Activated T-helper 17 cell treated with anti-CD3 and anti-CD28 coated beads, Interleukin-2, amount 50 U/mL, for 72 hours (primary cell): Measurements from ENCODE around the gene MPZL1. TPM values are rescaled to one million over a fixed set of nuclear protein-coding genes. Genes with fewer than 3 reads are reported as not detected.
A peak's percentile ranks its signal among the peaks of the same experiment; 100 is the strongest.

Experiments
- ATAC-seq: fragments of 150-1000 bp; cut with Tn5 transposase; replicated peaks from 2 replicates; pipeline ENCODE4 v1.10.0; 2021; ENCODE audit warnings: mild to moderate bottlenecking, moderate library complexity
- H3K27ac Mint-ChIP-seq: one replicate; pipeline ENCODE4 v1.8.0; 2022; ENCODE audit warnings: mixed read lengths
- H3K27me3 Mint-ChIP-seq: one replicate; pipeline ENCODE4 v1.8.0; 2022; ENCODE audit warnings: mixed read lengths
- H3K36me3 Mint-ChIP-seq: one replicate; pipeline ENCODE4 v1.8.0; 2022; ENCODE audit warnings: low read depth, mild to moderate bottlenecking, mixed read lengths
- H3K4me1 Mint-ChIP-seq: one replicate; pipeline ENCODE4 v1.8.0; 2022; ENCODE audit warnings: mixed read lengths
- H3K4me3 Mint-ChIP-seq: one replicate; pipeline ENCODE4 v1.8.0; 2022; ENCODE audit warnings: mild to moderate bottlenecking, mixed read lengths
- H3K9me3 Mint-ChIP-seq: one replicate; pipeline ENCODE4 v1.8.0; 2022; ENCODE audit warnings: mixed read lengths
- total RNA-seq, 2 donors: library from RNA; stranded (reverse); gene quantifications; one replicate each; pipeline ENCODE4 v1.2.3, GENCODE V29; 2022

MPZL1 gene
- total RNA-seq, 2 donors from 2014 or later: 24.4 to 27.0 TPM

DNA sequence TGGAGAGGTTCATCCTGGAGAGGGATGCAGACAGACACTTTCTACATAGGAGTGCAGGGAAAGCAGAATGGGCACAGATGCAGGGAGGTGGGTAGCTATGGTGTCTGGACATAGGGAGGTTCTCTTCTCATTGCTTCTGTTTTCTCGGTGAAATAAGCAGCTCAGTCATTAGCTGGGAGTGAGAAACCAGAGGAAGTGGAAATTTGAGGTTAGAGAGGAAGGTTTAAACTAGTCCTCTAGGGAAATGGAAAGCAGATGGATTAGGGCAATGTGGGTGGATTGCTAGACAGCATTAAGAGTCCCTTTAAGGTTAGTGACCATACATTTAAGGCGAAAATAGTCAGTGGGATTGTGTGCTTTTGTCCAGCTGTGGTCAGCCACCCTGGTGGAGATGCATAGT is 39.6 kb downstream of the MPZL1 start:
- ATAC-seq: no peak
- Mint-ChIP-seq H3K27ac (peak overlapping the region; percentile 2), H3K9me3 (no peaks in the 10 kb centered on the region), H3K4me3 (no peak overlapping the region), H3K36me3 (no peaks in the 10 kb centered on the region), H3K4me1 (peaks cover 19% of the 10 kb centered on the region), H3K27me3 (no peaks in the 10 kb centered on the region)

DNA sequence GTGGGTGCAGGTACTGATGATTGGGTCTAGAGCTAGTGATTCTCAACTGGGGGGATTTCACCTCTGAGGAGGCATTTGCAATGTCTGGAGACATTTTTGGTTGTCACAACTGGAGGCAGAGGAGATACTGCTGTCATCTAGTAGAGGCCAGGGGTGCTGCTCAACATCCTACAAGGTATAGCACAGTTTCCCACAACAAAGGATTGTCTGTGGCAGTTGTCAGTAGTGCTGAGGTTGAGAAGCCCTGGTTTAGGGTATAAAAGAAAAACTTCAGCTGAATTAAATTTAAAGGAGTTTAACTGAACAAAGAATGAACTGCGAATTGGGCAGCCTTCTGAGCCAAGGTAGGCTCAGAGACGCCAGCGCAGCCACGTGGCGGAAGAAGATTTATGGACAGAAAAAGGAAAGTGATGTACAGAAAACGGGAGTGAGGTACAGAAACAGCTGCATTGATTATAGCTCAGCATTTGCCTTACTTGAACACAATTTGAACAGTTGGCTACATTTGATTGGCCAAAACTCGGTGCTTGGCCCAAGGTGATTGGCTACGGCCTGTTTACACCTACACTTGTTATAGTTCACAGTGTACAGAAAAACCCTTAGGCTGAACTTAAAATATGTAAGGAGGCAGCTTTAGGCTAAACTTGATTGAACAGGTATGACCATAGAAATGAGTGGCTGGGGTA is 40.4 kb downstream of the MPZL1 start:
- peaks cover 19% of the 10 kb centered on the region for H3K4me1 Mint-ChIP-seq
- no peaks in the 10 kb centered on the region for H3K27me3 Mint-ChIP-seq
- H3K36me3 Mint-ChIP-seq: no peaks in the 10 kb centered on the region
- H3K4me3 Mint-ChIP-seq: no peak overlapping the region
- H3K27ac Mint-ChIP-seq: peak overlapping the region; percentile 2
- ATAC-seq: peak; percentile 21
- no peaks in the 10 kb centered on the region for H3K9me3 Mint-ChIP-seq

DNA sequence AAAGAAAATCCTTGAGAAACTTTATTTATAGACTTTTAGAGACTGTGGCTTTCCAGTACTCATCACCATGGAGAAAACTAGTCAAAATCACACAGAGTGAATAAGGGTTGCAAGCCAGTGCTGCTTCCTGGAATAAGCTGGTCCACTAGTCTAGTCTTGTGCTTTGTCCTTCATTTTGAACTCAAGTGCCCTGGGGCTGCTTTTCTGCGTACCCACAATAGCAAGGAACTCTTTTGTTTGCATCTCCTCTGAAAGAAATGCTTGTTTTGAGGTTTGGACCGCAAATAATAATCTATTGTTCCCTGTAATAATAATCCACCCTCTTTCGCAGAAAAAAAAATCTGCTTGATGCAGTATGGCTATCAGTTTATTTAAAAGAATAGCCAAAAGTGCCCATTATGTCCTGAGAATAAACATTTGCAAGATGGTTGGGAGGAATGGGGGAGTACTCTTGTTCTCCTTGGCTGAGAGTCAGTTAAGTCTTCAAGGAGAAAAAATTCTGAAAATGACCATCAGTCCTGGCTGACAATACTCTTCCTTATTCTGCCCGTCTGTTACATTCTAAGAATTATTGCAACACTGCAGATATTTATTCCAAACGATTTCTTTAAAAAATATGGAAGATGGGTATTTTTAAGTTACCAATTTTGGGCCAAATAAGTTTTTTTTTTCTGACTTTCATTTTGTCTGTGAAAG is 41.9 kb downstream of the MPZL1 start:
- H3K4me1 Mint-ChIP-seq: peaks cover 19% of the 10 kb centered on the region
- ATAC-seq: no peak

DNA sequence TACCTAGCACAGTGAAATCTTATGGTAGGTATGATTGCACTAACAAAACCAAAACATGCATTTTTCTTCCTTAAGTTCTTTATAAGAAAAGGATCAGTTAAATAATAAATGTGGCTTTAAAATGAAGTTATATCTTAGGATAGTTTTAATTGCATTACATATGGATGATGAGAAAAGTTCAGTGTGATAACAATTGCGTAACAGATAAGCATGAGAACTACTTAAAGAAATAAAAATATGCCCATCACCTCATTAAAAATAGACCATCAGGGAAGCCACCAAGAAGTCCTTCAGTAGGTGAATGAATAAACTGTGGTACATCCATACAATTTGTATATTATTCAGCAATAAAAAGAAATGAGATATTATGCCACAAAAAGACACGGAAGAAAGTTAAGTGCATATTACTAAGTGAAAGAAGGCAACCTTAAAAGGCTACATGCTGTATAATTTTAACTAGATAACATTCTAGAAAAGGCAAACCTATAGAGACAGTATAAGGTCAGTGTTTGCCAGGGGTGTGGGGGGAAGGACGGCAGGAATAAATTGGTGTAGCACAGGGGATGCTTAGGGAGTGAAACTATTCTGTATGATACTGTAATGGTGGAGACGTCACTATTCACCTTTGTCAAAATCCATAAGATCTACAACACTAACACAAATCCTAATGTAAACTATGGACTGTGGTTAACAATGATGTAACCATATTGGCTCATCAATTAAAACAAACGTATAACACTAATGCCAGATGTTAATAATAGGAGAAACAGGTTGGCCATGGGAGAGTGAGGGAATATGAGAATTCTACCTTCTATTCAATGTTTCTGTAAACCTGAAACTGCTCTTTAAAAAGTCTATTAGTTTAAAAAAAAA is 42.9 kb downstream of the MPZL1 start:
- no peaks in the 10 kb centered on the region for H3K27me3 Mint-ChIP-seq
- H3K27ac Mint-ChIP-seq: no peak overlapping the region
- no peak overlapping the region for H3K4me3 Mint-ChIP-seq
- H3K4me1 Mint-ChIP-seq: peaks cover 19% of the 10 kb centered on the region
- no peak for ATAC-seq
- peaks cover 18% of the 10 kb centered on the region for H3K36me3 Mint-ChIP-seq
- H3K9me3 Mint-ChIP-seq: no peaks in the 10 kb centered on the region

More for the DNA sequence above, 41.9 kb downstream of the MPZL1 start:
- H3K27me3 Mint-ChIP-seq: no peaks in the 10 kb centered on the region
- H3K9me3 Mint-ChIP-seq: no peaks in the 10 kb centered on the region
- H3K36me3 Mint-ChIP-seq: peaks cover 11% of the 10 kb centered on the region
- H3K27ac Mint-ChIP-seq: no peak overlapping the region
- H3K4me3 Mint-ChIP-seq: no peak overlapping the region

DNA sequence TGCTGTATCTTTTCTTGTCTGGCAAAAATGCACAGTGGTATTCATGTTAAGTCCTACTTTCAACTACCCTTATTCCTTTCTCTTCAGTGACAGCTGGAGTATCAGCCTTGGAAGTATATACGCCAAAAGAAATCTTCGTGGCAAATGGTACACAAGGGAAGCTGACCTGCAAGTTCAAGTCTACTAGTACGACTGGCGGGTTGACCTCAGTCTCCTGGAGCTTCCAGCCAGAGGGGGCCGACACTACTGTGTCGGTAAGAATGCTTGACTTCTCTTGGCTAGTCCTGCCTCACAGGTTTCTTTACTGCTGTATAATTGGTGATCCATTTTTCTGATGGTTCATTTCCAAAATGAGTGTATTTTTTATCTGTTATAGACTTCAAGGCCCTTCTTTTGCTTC is 43.7 kb downstream of the MPZL1 start:
- Mint-ChIP-seq H3K4me1 (peaks cover 16% of the 10 kb centered on the region), H3K27me3 (no peaks in the 10 kb centered on the region), H3K4me3 (no peak overlapping the region), H3K36me3 (peaks cover 25% of the 10 kb centered on the region), H3K27ac (no peak overlapping the region), H3K9me3 (no peaks in the 10 kb centered on the region)
- ATAC-seq: no peak

DNA sequence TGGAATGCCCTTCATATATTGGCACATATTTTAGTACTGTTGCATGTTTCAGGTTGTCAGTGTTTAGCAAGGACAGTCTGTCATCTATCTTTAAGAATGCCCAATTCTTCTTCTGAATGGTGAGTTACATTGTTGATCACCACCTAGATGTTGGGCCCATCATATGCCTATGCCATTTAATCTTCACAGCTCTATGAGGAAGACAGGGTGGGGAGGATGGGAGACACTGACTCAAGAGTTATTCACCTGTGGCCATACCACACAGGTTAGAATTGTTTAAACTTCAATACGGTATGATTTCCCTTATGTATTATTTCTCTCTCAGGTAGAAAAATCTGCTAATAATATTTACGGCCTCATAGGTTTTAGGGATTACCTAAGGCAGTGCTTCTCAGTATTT is 44.8 kb downstream of the MPZL1 start:
- no peaks in the 10 kb centered on the region for H3K9me3 Mint-ChIP-seq
- ATAC-seq: no peak
- peaks cover 7% of the 10 kb centered on the region for H3K4me1 Mint-ChIP-seq
- H3K4me3 Mint-ChIP-seq: no peak overlapping the region
- no peak overlapping the region for H3K27ac Mint-ChIP-seq
- H3K36me3 Mint-ChIP-seq: peaks cover 36% of the 10 kb centered on the region
- no peaks in the 10 kb centered on the region for H3K27me3 Mint-ChIP-seq

DNA sequence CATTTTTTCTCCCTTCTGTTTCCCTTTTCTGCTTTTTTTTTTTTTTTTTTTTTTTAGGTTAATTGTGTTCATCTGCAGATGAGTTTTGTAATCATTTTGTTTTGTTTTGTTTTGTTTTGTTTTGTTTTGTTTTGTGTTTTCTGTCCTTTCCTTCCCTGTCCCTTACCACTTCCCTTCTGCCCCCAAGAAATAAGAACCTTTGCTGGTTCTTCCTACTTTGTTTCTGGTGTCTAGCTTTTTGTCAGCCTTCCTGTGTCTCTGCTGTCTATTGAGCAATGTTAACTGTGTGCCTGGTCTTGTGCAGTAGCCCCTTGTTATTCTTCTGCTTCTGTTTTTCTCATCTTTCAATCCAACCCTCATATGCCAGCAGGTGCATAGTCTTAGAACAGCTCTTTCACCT is 46.0 kb downstream of the MPZL1 start:
- H3K4me3 Mint-ChIP-seq: no peak overlapping the region
- no peak for ATAC-seq
- H3K4me1 Mint-ChIP-seq: no peaks in the 10 kb centered on the region
- peaks cover 39% of the 10 kb centered on the region for H3K36me3 Mint-ChIP-seq
- H3K27me3 Mint-ChIP-seq: no peaks in the 10 kb centered on the region
- no peak overlapping the region for H3K27ac Mint-ChIP-seq
- H3K9me3 Mint-ChIP-seq: no peaks in the 10 kb centered on the region

DNA sequence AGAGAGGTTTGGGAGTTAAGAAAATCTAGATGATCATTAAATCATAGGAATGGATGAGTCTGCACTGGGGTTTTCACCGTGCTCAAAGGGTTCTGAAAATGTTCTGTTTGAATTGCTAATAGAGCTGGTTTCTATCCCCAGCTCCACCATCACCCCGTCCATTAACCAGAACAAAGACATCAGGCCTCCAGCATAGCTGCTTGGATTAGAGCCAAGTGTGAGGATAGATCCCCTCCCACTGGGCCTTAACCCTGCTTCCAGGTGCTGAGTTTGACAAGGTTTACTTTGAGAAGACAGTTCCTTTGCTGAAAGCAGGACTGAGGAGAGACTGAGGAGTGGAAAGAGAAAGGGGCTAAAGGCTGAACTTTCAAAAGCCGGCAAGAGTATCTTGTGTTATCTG is 48.3 kb downstream of the MPZL1 start:
- H3K27ac Mint-ChIP-seq: no peak overlapping the region
- H3K9me3 Mint-ChIP-seq: no peaks in the 10 kb centered on the region
- ATAC-seq: no peak
- H3K4me3 Mint-ChIP-seq: no peak overlapping the region
- H3K36me3 Mint-ChIP-seq: peaks cover 50% of the 10 kb centered on the region
- H3K4me1 Mint-ChIP-seq: peaks cover under 1% of the 10 kb centered on the region
- no peaks in the 10 kb centered on the region for H3K27me3 Mint-ChIP-seq

DNA sequence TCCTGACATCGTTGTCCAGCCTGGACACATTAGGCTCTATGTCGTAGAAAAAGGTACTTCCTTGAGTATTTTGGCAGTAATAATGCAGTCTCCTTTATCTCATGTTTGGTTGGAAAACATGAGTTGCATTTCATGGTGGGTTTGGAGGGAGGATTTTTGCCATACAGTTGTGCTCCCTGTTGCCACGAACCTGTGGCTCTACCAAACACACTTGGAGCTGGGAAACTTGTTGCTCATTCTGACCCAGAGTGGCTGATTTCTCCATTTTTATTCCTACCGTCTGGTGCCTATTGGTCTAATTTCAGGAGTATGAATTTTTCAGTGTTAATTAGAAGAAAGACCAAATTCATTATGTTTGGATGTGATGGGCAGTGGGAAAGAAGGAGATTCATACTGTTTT is 50.7 kb downstream of the MPZL1 start:
- Mint-ChIP-seq H3K4me3 (no peak overlapping the region), H3K9me3 (no peaks in the 10 kb centered on the region), H3K27ac (no peak overlapping the region), H3K4me1 (peaks cover 10% of the 10 kb centered on the region), H3K27me3 (no peaks in the 10 kb centered on the region), H3K36me3 (peaks cover 59% of the 10 kb centered on the region)
- no peak for ATAC-seq

DNA sequence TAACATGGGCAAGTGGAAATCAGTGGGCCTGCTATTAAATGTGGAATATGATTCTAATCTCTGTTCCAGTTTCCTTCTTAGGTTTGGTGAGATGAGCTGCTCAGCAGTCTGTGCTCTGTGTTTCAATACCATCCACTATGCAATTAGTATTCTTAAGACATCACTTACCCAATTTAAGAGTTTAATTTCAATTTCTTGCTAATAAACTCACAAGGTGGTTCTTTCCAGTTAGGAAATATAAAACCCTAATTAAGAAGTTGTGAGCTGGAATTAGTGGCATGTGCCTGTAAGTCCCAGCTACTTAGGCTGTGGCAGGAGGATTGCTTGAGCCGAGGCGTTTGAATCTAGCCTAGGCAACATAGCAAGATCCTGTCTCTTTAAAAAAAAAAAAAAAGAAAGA is 51.7 kb downstream of the MPZL1 start:
- Mint-ChIP-seq H3K4me3 (no peak overlapping the region), H3K27me3 (no peaks in the 10 kb centered on the region), H3K27ac (no peak overlapping the region), H3K9me3 (no peaks in the 10 kb centered on the region), H3K36me3 (peaks cover 51% of the 10 kb centered on the region), H3K4me1 (peaks cover 12% of the 10 kb centered on the region)
- ATAC-seq: no peak

DNA sequence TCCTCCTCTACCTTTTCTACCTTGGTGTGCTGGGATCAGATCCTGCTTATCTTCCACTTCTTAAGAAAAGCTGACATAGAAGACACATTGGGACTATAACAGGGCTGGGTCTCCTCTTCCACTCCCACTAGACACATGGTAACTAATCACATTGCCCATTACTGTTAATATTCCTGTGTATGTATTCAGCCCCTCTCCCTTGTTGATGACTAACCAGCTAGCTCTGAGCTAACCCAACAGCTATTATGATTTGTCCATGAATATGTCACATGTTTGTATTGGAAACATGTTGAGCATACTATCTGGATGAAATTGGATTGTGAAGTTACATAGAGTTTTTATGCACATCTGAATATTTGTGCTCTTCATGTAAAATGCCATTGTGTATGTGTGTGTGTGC is 52.9 kb downstream of the MPZL1 start:
- peak; percentile 37 for ATAC-seq
- peaks cover 43% of the 10 kb centered on the region for H3K36me3 Mint-ChIP-seq
- H3K27me3 Mint-ChIP-seq: no peaks in the 10 kb centered on the region
- peaks cover 12% of the 10 kb centered on the region for H3K4me1 Mint-ChIP-seq
- H3K9me3 Mint-ChIP-seq: no peaks in the 10 kb centered on the region
- no peak overlapping the region for H3K4me3 Mint-ChIP-seq
- H3K27ac Mint-ChIP-seq: peak overlapping the region; percentile 6

DNA sequence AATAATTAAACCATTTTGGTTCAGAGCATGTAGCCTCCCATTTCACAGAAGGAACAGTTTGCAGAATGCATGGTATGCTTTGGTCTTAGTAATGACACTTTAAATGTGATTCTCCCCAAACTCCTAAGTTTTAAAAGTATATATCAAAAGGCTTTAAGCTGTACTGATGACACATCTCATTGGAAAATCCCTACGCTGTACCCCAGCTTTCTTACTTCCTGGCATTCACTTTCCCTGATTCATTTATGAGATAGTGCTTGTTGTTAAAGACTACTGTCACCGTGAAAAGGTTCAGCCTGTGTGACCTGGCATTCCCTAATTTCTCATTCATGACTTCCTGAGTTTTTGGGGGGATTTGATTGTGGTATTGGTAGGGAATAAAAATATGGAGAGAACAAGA is 53.4 kb downstream of the MPZL1 start:
- H3K36me3 Mint-ChIP-seq: peaks cover 38% of the 10 kb centered on the region
- no peak overlapping the region for H3K4me3 Mint-ChIP-seq
- no peaks in the 10 kb centered on the region for H3K9me3 Mint-ChIP-seq
- peak; percentile 75 for ATAC-seq
- H3K4me1 Mint-ChIP-seq: peaks cover 12% of the 10 kb centered on the region
- no peaks in the 10 kb centered on the region for H3K27me3 Mint-ChIP-seq
- H3K27ac Mint-ChIP-seq: peak overlapping the region; percentile 6

DNA sequence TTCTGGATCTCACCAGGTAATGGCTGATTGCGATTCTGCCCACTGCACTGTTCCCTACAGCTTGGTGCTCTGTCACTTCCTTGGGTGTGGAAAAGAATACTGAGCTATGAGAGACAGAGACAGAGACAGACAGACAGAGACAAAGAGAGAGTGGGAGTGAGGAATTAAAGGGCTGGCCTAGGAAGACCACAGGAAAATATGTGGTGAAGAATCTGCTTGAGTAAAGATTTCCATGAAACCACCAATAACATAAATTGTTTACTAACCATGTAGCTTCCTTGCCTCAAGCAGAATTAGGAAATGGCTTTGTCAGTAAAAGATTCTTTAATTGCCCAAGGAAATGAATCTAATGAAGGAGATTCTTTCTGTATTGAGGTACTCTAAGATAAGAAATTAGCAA is 54.4 kb downstream of the MPZL1 start:
- H3K4me3 Mint-ChIP-seq: no peak overlapping the region
- peak overlapping the region; percentile 71 for H3K27ac Mint-ChIP-seq
- H3K36me3 Mint-ChIP-seq: peaks cover 29% of the 10 kb centered on the region

DNA sequence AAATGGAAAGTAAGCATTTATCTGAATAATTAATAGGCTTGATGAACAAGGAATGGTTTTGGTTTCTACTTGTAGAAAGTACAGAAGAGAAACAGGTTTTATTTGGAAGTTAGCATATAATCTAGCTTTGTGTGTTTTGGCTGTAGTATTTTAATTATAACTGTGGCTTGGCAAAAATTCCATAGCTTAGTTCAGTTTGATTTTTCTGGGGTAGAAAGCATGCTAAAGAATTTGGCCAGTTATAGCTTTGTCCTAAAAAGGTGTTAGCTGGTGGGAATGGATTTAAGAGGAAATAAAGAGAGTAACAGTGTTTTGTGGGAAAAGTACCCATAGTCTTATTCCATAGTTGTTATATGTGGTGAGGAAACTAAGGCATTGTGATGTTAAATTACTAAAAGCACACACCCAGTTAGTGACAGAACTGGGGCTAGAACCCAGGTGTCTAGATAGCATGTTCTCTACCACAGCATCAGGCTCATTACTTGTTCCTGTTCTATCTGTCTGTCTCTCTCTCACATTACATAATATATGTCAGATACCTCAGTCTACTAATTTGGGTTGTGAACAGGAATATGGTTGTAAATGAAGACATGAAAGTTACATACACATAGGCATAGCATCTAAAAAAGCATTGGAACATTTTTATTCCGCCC is 55.0 kb downstream of the MPZL1 start:
- peak overlapping the region; percentile 71 for H3K27ac Mint-ChIP-seq
- H3K36me3 Mint-ChIP-seq: peaks cover 24% of the 10 kb centered on the region
- no peaks in the 10 kb centered on the region for H3K9me3 Mint-ChIP-seq
- no peaks in the 10 kb centered on the region for H3K27me3 Mint-ChIP-seq
- ATAC-seq: peak; percentile 35
- peak overlapping the region; percentile 18 for H3K4me3 Mint-ChIP-seq
- H3K4me1 Mint-ChIP-seq: peaks cover 12% of the 10 kb centered on the region

More for the DNA sequence above, 54.4 kb downstream of the MPZL1 start:
- peaks cover 12% of the 10 kb centered on the region for H3K4me1 Mint-ChIP-seq
- H3K9me3 Mint-ChIP-seq: no peaks in the 10 kb centered on the region
- ATAC-seq: no peak
- H3K27me3 Mint-ChIP-seq: no peaks in the 10 kb centered on the region
